MM.1S (cell line): ENCODE data around the gene CCSAP.

Source experiments
- CTCF ChIP-seq: fragments of 300-600 bp; sonication (generic); IDR thresholded peaks from 2 replicates; pipeline ENCODE4 v1.5.1; 2016; ENCODE audit warnings: antibody characterized with exemption, low read length, mixed read lengths
- EZH2 ChIP-seq: fragments of 300-600 bp; sonication (generic); optimal IDR thresholded peaks from 2 replicates; pipeline ENCODE3; 2017; ENCODE audit warnings: low read depth, mild to moderate bottlenecking, antibody characterized with exemption, low read length, mixed read lengths

GRCh38 chr1:229319487-229319886, 23.4 kb downstream of the CCSAP start:
- no peak for TF ChIP-seq CTCF
- TF ChIP-seq EZH2: no peak
